GM19455 (cell line): Measurements from ENCODE around the gene TPSG1.
"Not testable (repeated sequence)": the region's sequence is repeated elsewhere in the genome, so short reads cannot be mapped to it uniquely, and the experiment has no call there.

Experiments
- ATAC-seq: cut with Tn5 transposase; IDR thresholded peaks from one replicate; pipeline ENCODE4 v1.9.1; 2021; ENCODE audit not compliant: unreplicated experiment

The TPSG1 gene

DNA sequence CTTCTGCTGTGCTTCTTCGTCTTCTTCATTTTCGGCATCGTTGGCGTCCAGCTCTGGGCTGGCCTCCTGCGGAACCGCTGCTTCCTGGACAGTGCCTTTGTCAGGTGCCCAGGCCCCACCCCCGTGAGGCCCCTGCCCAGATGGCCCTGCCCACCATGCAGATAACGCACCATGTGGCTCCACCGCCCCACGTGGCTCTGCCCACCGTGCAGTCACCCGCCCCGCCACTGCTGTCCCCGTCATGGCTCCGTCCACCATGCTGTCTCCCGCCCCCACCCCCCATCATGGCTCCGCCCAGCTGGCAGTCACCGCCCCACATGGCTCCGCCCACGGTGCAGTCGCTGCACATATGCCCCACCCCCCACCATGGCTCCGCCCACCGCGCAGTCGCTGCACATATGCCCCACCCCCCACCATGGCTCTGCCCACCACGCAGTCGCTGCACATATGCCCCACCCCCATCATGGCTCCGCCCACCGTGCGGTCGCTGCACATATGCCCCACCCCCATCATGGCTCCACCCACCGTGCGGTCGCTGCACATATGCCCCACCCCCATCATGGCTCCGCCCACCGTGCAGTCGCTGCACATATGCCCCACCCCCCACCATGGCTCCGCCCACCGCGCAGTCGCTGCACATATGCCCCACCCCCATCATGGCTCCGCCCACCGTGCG lies 26.3 kb downstream of the TPSG1 start:
- ATAC-seq: not testable (repeated sequence)

- no peak for ATAC-seq
These were observed 26.9 kb downstream of the TPSG1 start for GRCh38 chr16:1198194-1198593.

GRCh38 chr16:1197237-1197866 lies 27.7 kb downstream of the TPSG1 start:
- no peak for ATAC-seq

GRCh38 chr16:1196494-1196893 lies 28.6 kb downstream of the TPSG1 start:
- ATAC-seq: no peak

GRCh38 chr16:1195393-1195666 lies 29.7 kb downstream of the TPSG1 start:
- no peak for ATAC-seq

- ATAC-seq: no peak
These were observed 30.2 kb downstream of the TPSG1 start for GRCh38 chr16:1194665-1195392.

DNA sequence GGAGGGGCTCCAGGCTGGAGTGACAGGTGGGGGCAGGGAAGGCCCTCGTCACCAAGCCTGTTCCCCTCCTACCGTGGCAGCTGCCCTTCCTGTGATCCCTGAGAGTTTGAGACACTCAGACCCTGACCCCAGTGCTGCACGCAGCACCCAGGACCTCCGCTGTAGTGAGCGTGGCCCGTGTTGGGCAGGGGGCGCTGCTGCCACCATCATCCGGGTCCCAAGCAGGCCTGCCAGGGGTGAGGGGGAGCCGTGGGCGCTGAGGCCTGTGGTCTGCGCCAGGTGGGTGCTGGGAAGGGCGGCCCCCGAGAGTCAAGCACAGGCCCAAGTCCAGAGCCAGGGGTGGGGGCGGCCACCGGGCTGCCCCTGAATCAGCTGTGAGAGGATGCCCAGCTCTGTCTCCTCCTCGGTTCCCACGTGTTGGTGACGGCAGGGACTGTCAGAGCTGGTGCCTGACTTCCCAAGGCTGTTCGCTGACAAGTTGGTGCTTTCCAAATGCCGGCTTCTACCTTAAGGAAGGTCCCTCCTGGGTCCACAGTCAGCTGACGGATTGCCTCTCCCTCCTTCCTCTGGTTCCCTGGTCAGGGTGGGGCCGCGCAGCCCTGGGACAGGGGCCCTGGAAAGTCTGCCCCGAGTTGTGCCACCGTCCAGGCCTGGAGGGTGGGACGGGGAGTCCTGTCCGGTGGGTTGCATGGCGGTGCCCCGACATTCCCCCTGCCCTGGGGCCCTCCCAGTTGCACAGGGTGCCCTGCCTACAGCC lies 31.1 kb downstream of the TPSG1 start:
- ATAC-seq: no peak

DNA sequence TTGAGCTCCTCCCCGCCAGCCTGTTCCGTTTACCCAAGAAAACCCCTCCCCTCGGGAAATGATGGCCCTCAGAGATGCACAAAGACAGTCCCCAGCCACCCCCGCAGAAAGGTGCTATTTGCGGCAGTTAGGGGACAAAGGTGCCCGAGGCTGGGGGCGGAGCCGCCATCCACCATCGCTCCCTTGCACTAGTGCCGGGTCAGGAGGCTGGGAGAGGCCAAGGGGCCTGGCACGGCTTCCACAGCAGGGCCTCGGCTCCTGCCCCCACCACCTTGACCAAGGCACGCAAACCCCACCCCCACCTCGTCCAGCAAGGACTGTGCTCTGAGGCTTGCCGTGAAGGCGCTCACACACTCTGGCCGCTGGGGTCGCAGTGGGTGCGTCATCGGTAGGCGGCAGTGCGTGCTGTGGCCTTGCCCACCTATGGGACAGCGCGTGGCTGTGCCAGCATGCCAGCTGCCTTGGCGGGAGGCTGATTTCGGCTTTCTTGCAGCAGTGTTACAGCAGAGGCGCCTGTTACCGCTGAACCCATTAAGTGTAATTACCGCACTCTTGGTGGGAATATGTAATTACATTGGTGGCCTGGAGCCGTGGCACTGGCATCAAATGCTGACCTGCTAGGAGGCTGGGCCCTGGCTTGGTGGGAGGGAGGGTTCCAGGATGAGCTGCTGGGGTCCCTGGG lies 31.8 kb downstream of the TPSG1 start:
- no peak for ATAC-seq

GRCh38 chr16:1192384-1193073 lies 32.5 kb downstream of the TPSG1 start:
- ATAC-seq: no peak

GRCh38 chr16:1190789-1191188 lies 34.3 kb downstream of the TPSG1 start:
- not testable (repeated sequence) for ATAC-seq

- ATAC-seq: no peak
These were observed 35.6 kb downstream of the TPSG1 start for GRCh38 chr16:1189455-1189854.

DNA sequence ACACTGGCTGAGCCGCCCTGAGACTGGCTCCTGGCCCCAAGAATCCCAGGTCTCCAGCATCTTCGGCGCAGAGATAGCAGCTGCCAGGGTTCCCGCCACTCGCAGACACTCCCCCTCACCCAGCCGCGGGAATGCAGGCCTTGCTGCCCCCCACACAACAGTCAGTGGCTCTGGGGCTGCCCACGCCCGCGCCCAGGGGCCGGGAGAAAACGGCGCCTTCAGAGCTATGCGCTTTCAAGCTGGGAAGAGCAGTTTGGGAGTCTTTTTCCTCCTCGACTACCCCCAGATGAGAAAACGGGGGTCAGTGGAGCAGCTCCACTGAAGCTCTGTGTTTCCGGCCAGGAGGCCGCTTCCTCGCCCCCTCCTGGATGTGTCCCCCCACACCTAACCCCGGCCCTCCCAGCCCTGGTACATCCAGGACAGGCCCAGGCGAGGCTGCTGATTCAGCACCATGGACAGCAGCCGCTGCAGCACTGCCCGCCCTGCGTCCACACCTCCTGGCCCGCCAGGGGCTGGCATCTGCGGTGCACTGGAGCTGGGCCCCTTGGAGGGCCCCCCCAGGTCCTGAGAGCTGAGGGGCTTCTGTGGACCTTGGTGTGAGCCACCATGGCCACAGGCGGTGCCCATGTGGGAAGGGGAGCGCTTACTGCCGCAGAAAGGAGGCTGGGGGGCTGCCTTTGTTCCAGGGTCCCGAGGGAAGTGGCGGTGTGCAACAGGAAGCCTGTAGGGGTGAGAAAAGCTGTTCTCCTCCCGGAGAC lies 36.5 kb downstream of the TPSG1 start:
- ATAC-seq: no peak

GRCh38 chr16:1185460-1186207 lies 39.4 kb downstream of the TPSG1 start:
- ATAC-seq: not testable (repeated sequence)

GRCh38 chr16:1184980-1185379 lies 40.1 kb downstream of the TPSG1 start:
- ATAC-seq: no peak

GRCh38 chr16:1184156-1184868 lies 40.8 kb downstream of the TPSG1 start:
- no peak for ATAC-seq

GRCh38 chr16:1182950-1183907 lies 41.8 kb downstream of the TPSG1 start:
- no peak for ATAC-seq

DNA sequence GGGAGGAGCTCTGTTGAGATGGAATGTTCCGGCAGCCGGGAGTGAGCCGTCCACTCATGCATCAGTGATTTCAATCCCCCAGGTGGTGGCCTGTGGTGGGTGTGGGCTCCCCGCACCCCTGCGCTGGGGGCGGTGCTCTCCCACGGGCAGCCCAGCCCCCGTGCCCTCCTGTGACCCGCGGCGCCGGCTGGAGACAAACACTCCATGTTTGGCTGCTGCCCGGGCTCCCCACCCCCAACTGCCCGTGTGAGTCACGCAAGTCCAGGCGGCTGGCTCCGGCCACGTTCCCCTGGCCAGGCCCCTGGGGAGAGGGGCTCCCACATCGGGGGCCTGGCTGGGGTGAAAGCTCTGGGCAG lies 42.8 kb downstream of the TPSG1 start:
- ATAC-seq: no peak
